Esophagus muscularis mucosa (tissue), 4 donors: ENCODE results near the gene MPZ. TPM values are rescaled to one million over a fixed set of nuclear protein-coding genes. Genes with fewer than 3 reads are reported as not detected.

Source experiments
- total RNA-seq, 4 donors: library from RNA; depleted of rRNA; stranded (reverse); fragments of >200 nt; gene quantifications; one replicate each; pipeline versions ENCODE4 v1.1.0 to v1.2.1, GENCODE V29; 2016

The MPZ gene
- total RNA-seq, 4 donors from 2014 or later = 7.5 to 18.4 (median 17.6) TPM

Other genes starting within 250 kb of the MPZ start
- 10 to 100 TPM in 1 of 4 donors, 1 to 10 TPM in 3; 4.6 to 14.1 (median 6.9) TPM for gene ARHGAP30, start 240.1 kb downstream of the MPZ start, total RNA-seq
- gene NECTIN4, start 220.4 kb downstream of the MPZ start, total RNA-seq = not detected
- 1 to 10 TPM; 5.1 to 8.3 (median 7.6) TPM for gene KLHDC9, start 211.6 kb downstream of the MPZ start, total RNA-seq
- gene PFDN2, start 191.9 kb downstream of the MPZ start, total RNA-seq = 10 to 100 TPM; 19.5 to 52.0 (median 40.5) TPM
- 10 to 100 TPM; 32.8 to 35.6 (median 34.8) TPM for gene NIT1, start 191.9 kb downstream of the MPZ start, total RNA-seq
- 10 to 100 TPM; 37.0 to 82.5 (median 47.7) TPM for gene DEDD, start 177.3 kb downstream of the MPZ start, total RNA-seq
- gene UFC1, start 156.0 kb downstream of the MPZ start, total RNA-seq = 10 to 100 TPM; 62.8 to 86.1 (median 71.6) TPM
- gene USP21, start 150.5 kb downstream of the MPZ start, total RNA-seq = 10 to 100 TPM; 13.3 to 25.3 (median 16.3) TPM
- gene PPOX, start 143.5 kb downstream of the MPZ start, total RNA-seq = 10 to 100 TPM; 12.8 to 22.1 (median 15.8) TPM
- 10 to 100 TPM; 14.1 to 26.5 (median 21.8) TPM for gene B4GALT3, start 132.5 kb downstream of the MPZ start, total RNA-seq
- 100 to 1,000 TPM in 1 of 4 donors, 10 to 100 TPM in 1, 1 to 10 TPM in 2; 2.5 to 126 (median 12.0) TPM for gene ADAMTS4, start 110.9 kb downstream of the MPZ start, total RNA-seq
- 100 to 1,000 TPM in 3 of 4 donors, 10 to 100 TPM in 1; 68.5 to 131 (median 122) TPM for gene NDUFS2, start 107.6 kb downstream of the MPZ start, total RNA-seq
- 100 to 1,000 TPM in 1 of 4 donors, 10 to 100 TPM in 3; 32.8 to 145 (median 47.4) TPM for gene FCER1G, start 94.7 kb downstream of the MPZ start, total RNA-seq
- not detected for gene APOA2, start 86.3 kb downstream of the MPZ start, total RNA-seq
- 10 to 100 TPM in 3 of 4 donors, 1 to 10 TPM in 1; 9.1 to 24.1 (median 16.3) TPM for gene TOMM40L, start 83.9 kb downstream of the MPZ start, total RNA-seq
- gene NR1I3, start 71.8 kb downstream of the MPZ start, total RNA-seq = not detected
- 10 to 100 TPM in 1 of 4 donors, 1 to 10 TPM in 3; 3.3 to 12.7 (median 6.7) TPM for gene PCP4L1, start 51.2 kb downstream of the MPZ start, total RNA-seq
- 10 to 100 TPM; 18.7 to 64.8 (median 30.1) TPM for gene SDHC, start 4.4 kb upstream of the MPZ start, total RNA-seq
- gene CFAP126, start 57.9 kb upstream of the MPZ start, total RNA-seq = not detected
- 10 to 100 TPM; 19.0 to 89.0 (median 31.2) TPM for gene FCGR2A, start 195.5 kb upstream of the MPZ start, total RNA-seq
- gene HSPA6, start 214.6 kb upstream of the MPZ start, total RNA-seq = 1 to 10 TPM; 1.8 to 6.5 (median 3.3) TPM
- gene FCGR3A, start 239.8 kb upstream of the MPZ start, total RNA-seq = 10 to 100 TPM in 2 of 4 donors, 1 to 10 TPM in 2; 7.6 to 18.7 (median 10.2) TPM